HepG2 (cell line): ENCODE results near the gene AEN. TPM values are rescaled to one million over a fixed set of nuclear protein-coding genes. Genes with fewer than 3 reads are reported as not detected.

ENCODE experiments used
- CHCHD3 ChIP-seq: sonication (generic); formaldehyde crosslinking; IDR thresholded peaks from 2 replicates; pipeline ENCODE4 v1.8.0; 2022; ENCODE audit warnings: mild to moderate bottlenecking, missing genetic modification reagents, moderate library complexity
- GMEB1 ChIP-seq: sonication (generic); formaldehyde crosslinking; IDR thresholded peaks from 2 replicates; pipeline ENCODE4 v1.5.1; 2020; ENCODE audit warnings: missing genetic modification reagents, mild to moderate bottlenecking, borderline replicate concordance
- IKZF5 ChIP-seq: IDR thresholded peaks from 2 replicates; pipeline ENCODE4 v1.6.1; 2018; ENCODE audit warnings: missing genetic modification reagents, mild to moderate bottlenecking, missing compliant biosample characterization
- KDM4B ChIP-seq: sonication (generic); formaldehyde crosslinking; IDR thresholded peaks from 2 replicates; pipeline ENCODE4 v1.4.0; 2020; ENCODE audit warnings: missing genetic modification reagents
- KMT2A ChIP-seq: sonication (generic); formaldehyde crosslinking; IDR thresholded peaks from 2 replicates; pipeline ENCODE4 v1.4.0; 2020; ENCODE audit warnings: missing genetic modification reagents
- LRRFIP1 ChIP-seq: sonication (generic); formaldehyde crosslinking; conservative IDR thresholded peaks from 2 replicates; pipeline ENCODE4 v1.4.0; 2020; ENCODE audit warnings: missing genetic modification reagents
- MAFF ChIP-seq: IDR thresholded peaks from 2 replicates; pipeline ENCODE4 v1.6.1; 2011; ENCODE audit warnings: low read depth, low read length, improper control_type of control experiment
- MIER2 ChIP-seq: IDR thresholded peaks from 2 replicates; pipeline ENCODE4 v1.6.1; 2016; ENCODE audit warnings: missing biosample characterization, missing genetic modification reagents
- MTA1 ChIP-seq: sonication (generic); formaldehyde crosslinking; IDR thresholded peaks from 2 replicates; pipeline ENCODE4 v1.4.0; 2020; ENCODE audit warnings: missing genetic modification reagents, mild to moderate bottlenecking, borderline replicate concordance
- REL ChIP-seq: sonication (generic); formaldehyde crosslinking; conservative IDR thresholded peaks from 2 replicates; pipeline ENCODE4 v1.8.0; 2022; ENCODE audit warnings: mild to moderate bottlenecking, missing genetic modification reagents, moderate library complexity
- SNAPC5 ChIP-seq: sonication (generic); formaldehyde crosslinking; IDR thresholded peaks from 2 replicates; pipeline ENCODE4 v1.8.1; 2023; ENCODE audit warnings: mild to moderate bottlenecking, missing genetic modification reagents, borderline replicate concordance
- ZBTB38 ChIP-seq: sonication (generic); formaldehyde crosslinking; IDR thresholded peaks from 2 replicates; pipeline ENCODE4 v1.5.1; 2020; ENCODE audit warnings: mild to moderate bottlenecking, missing genetic modification reagents
- ZBTB7A ChIP-seq: sonication (generic); formaldehyde crosslinking; IDR thresholded peaks from 2 replicates; pipeline ENCODE4 v1.8.0; 2022; ENCODE audit warnings: mild to moderate bottlenecking, missing genetic modification reagents
- ZFP36L1 ChIP-seq: sonication (generic); formaldehyde crosslinking; IDR thresholded peaks from 2 replicates; pipeline ENCODE4 v1.8.0; 2022; ENCODE audit warnings: mild to moderate bottlenecking, missing genetic modification reagents, moderate library complexity
- ZNF276 ChIP-seq: sonication (generic); formaldehyde crosslinking; IDR thresholded peaks from 2 replicates; pipeline ENCODE4 v1.4.0; 2020; ENCODE audit warnings: mild to moderate bottlenecking, low read depth, missing genetic modification reagents
- ZNF496 ChIP-seq: sonication (generic); formaldehyde crosslinking; IDR thresholded peaks from 2 replicates; pipeline ENCODE4 v1.8.1; 2023; ENCODE audit warnings: mild to moderate bottlenecking, moderate library complexity, missing genetic modification reagents; ENCODE audit not compliant: insufficient replicate concordance
- ZNF501 ChIP-seq: sonication (generic); formaldehyde crosslinking; IDR thresholded peaks from 2 replicates; pipeline ENCODE4 v1.5.1; 2020; ENCODE audit warnings: mild to moderate bottlenecking, moderate library complexity, missing genetic modification reagents
- ZSCAN25 ChIP-seq: sonication (generic); formaldehyde crosslinking; IDR thresholded peaks from 2 replicates; pipeline ENCODE4 v1.8.0; 2022; ENCODE audit warnings: mild to moderate bottlenecking, missing genetic modification reagents
- polyA plus RNA-seq, 8 experiments: library from polyadenylated mRNA; depleted of rRNA in 3 of 8; stranded (reverse) in 7 of 8; unstranded in 1 of 8; fragments of >200 nt; fragmentation: Illumina TruSeq in 4 of 8; extraction: Trizol in 4 of 8; gene quantifications; 2 replicates each; pipeline versions ENCODE4 v1.2.1 to v1.2.3, GENCODE V29; 2011 to 2016; ENCODE audit warnings: low read depth in 4 of 8, missing spikeins in 1 of 8, mixed read lengths in 1 of 8; ENCODE audit not compliant: insufficient read depth in 1 of 8
- total RNA-seq, 5 experiments: library from RNA; depleted of rRNA; stranded (reverse); fragments of >200 nt; fragmentation: Illumina TruSeq; extraction: Trizol; gene quantifications; 2 replicates each; pipeline ENCODE4 v1.2.3, GENCODE V29; 2016; ENCODE audit warnings: low read depth in 1 of 5

AEN gene
- total and polyA plus RNA-seq, 2 of the 13 experiments (the other 11 are each of a cell fraction or from before 2014, with no cell fraction given): 51.3 to 118 TPM

- TF ChIP-seq LRRFIP1 (CRISPR knock-in tag) (no peak), ZBTB7A (peak; percentile 56; the same call in 1 of the 2 replicates), KMT2A (CRISPR knock-in tag) (peak; percentile 17; the same call in 1 of the 2 replicates), ZBTB38 (peak; percentile 77; the same call in 1 of the 2 replicates), IKZF5 (peak; percentile 62), MTA1 (peak; percentile 92), CHCHD3 (CRISPR knock-in tag) (no peak), SNAPC5 (CRISPR knock-in tag) (no peak), GMEB1 (CRISPR knock-in tag) (peak; percentile 85), KDM4B (CRISPR knock-in tag) (peak; percentile 70; the same call in 1 of the 2 replicates), ZNF276 (CRISPR knock-in tag) (no peak), ZNF496 (no peak), MAFF (no peak), ZNF501 (CRISPR knock-in tag) (peak; percentile 91), MIER2 (CRISPR knock-in tag) (peak; percentile 35; the same call in 1 of the 2 replicates), ZFP36L1 (CRISPR knock-in tag) (peak; percentile 43; the same call in 1 of the 2 replicates), REL (CRISPR knock-in tag) (peak; percentile 76; the same call in 1 of the 2 replicates), ZSCAN25 (CRISPR knock-in tag) (0 out of 2 replicates have a peak, but pooled peaks have one; percentile 64)
These were observed 17.7 kb downstream of the AEN start, which contains the start of gene ISG20 (continued) for GRCh38 chr15:88638626-88639372.
